KMS-11 (cell line): ENCODE results near the gene ATRNL1.
A peak's percentile ranks its signal among the peaks of the same experiment; 100 is the strongest.

ENCODE experiments used
- H2AFZ ChIP-seq: fragments of 200-600 bp; sonication (generic); 2 replicates; pipeline ENCODE4 v1.6.1; 2016; ENCODE audit warnings: antibody characterized with exemption, mixed run types, low read depth
- H3K27ac ChIP-seq: fragments of 200-600 bp; sonication (generic); 2 replicates; pipeline ENCODE4 v1.6.1; 2016; ENCODE audit warnings: mild to moderate bottlenecking, mixed run types
- H3K27me3 ChIP-seq: fragments of 200-600 bp; sonication (generic); 2 replicates; pipeline ENCODE4 v1.6.1; 2017; ENCODE audit warnings: mild to moderate bottlenecking, low read depth, mixed run types, moderate library complexity; ENCODE audit not compliant: insufficient read depth
- H3K36me3 ChIP-seq: fragments of 200-600 bp; sonication (generic); 2 replicates; pipeline ENCODE4 v1.6.1; 2017; ENCODE audit warnings: mild to moderate bottlenecking, mixed run types; ENCODE audit not compliant: insufficient read depth
- H3K4me1 ChIP-seq: fragments of 200-600 bp; sonication (generic); 2 replicates; pipeline ENCODE4 v1.6.1; 2016; ENCODE audit warnings: mild to moderate bottlenecking, low read depth, mixed run types; ENCODE audit not compliant: poor library complexity, severe bottlenecking
- H3K4me2 ChIP-seq: fragments of 200-600 bp; sonication (generic); 2 replicates; pipeline ENCODE4 v1.7.0; 2016; ENCODE audit warnings: mild to moderate bottlenecking, mixed run types
- H3K4me3 ChIP-seq: fragments of 200-600 bp; sonication (generic); IDR thresholded peaks from 2 replicates; pipeline ENCODE4 v1.6.1; 2017; ENCODE audit warnings: low read depth, low read length, mixed read lengths; ENCODE audit not compliant: insufficient read depth
- H3K79me2 ChIP-seq: fragments of 200-600 bp; sonication (generic); 2 replicates; pipeline ENCODE4 v1.6.1; 2016; ENCODE audit warnings: low read depth, mixed run types; ENCODE audit not compliant: insufficient read depth
- H3K9ac ChIP-seq: fragments of 200-600 bp; sonication (generic); 2 replicates; pipeline ENCODE4 v1.6.1; 2016; ENCODE audit warnings: mild to moderate bottlenecking, mixed run types
- H4K20me1 ChIP-seq: fragments of 200-600 bp; sonication (generic); 2 replicates; pipeline ENCODE4 v1.6.1; 2016; ENCODE audit warnings: mild to moderate bottlenecking, mixed run types; ENCODE audit not compliant: insufficient read depth
- CTCF ChIP-seq: fragments of 200-600 bp; sonication (generic); conservative IDR thresholded peaks from 2 replicates; pipeline ENCODE4 v1.6.1; 2017; ENCODE audit warnings: low read depth, mild to moderate bottlenecking, antibody characterized with exemption, low read length, moderate library complexity, mixed read lengths

The ATRNL1 gene

GRCh38 chr10:115091161-115091560 is 2.0 kb upstream of the ATRNL1 start:
- H3K36me3 ChIP-seq = no peaks in the 10 kb centered on the region
- H3K27ac ChIP-seq = no peak overlapping the region
- H4K20me1 ChIP-seq = no peaks in the 10 kb centered on the region
- H3K79me2 ChIP-seq = no peaks in the 10 kb centered on the region
- H2AFZ ChIP-seq = no peak overlapping the region
- no peak overlapping the region for H3K4me3 ChIP-seq
- peaks cover 20% of the 10 kb centered on the region for H3K4me1 ChIP-seq
- no peak for TF ChIP-seq CTCF
- no peaks in the 10 kb centered on the region for H3K27me3 ChIP-seq
- no peak overlapping the region for H3K9ac ChIP-seq
- H3K4me2 ChIP-seq = no peak overlapping the region

- peak overlapping the region; percentile 55 for H3K4me2 ChIP-seq
- H3K27ac ChIP-seq = peak overlapping the region; percentile 66
- no peaks in the 10 kb centered on the region for H3K79me2 ChIP-seq
- H3K4me3 ChIP-seq = no peak overlapping the region
- H3K27me3 ChIP-seq = no peaks in the 10 kb centered on the region
- H3K4me1 ChIP-seq = peaks cover 20% of the 10 kb centered on the region
- TF ChIP-seq CTCF = no peak
- H3K36me3 ChIP-seq = no peaks in the 10 kb centered on the region
- no peaks in the 10 kb centered on the region for H4K20me1 ChIP-seq
- H3K9ac ChIP-seq = peak overlapping the region; percentile 67; the same call in 1 of the 2 replicates
- peak overlapping the region; percentile 77 for H2AFZ ChIP-seq
These were observed 959 bp upstream of the ATRNL1 start for GRCh38 chr10:115092258-115092554.

- no peaks in the 10 kb centered on the region for H3K27me3 ChIP-seq
- no peak overlapping the region for H3K4me3 ChIP-seq
- H3K27ac ChIP-seq = peak overlapping the region; percentile 66
- no peaks in the 10 kb centered on the region for H3K79me2 ChIP-seq
- H2AFZ ChIP-seq = peak overlapping the region; percentile 77
- no peak for TF ChIP-seq CTCF
- H4K20me1 ChIP-seq = no peaks in the 10 kb centered on the region
- peaks cover 20% of the 10 kb centered on the region for H3K4me1 ChIP-seq
- H3K9ac ChIP-seq = peak overlapping the region; percentile 67
- H3K4me2 ChIP-seq = peak overlapping the region; percentile 55
- no peaks in the 10 kb centered on the region for H3K36me3 ChIP-seq
These were observed 445 bp upstream of the ATRNL1 start for GRCh38 chr10:115092555-115093285.

- H3K79me2 ChIP-seq = no peaks in the 10 kb centered on the region
- no peak overlapping the region for H3K4me3 ChIP-seq
- no peaks in the 10 kb centered on the region for H3K27me3 ChIP-seq
- peaks cover 20% of the 10 kb centered on the region for H3K4me1 ChIP-seq
- peak overlapping the region; percentile 77 for H2AFZ ChIP-seq
- peak overlapping the region; percentile 53; the same call in 1 of the 2 replicates for H3K4me2 ChIP-seq
- H3K36me3 ChIP-seq = no peaks in the 10 kb centered on the region
- no peak overlapping the region for H3K27ac ChIP-seq
- TF ChIP-seq CTCF = no peak
- peak overlapping the region; percentile 67; the same call in 1 of the 2 replicates for H3K9ac ChIP-seq
- no peaks in the 10 kb centered on the region for H4K20me1 ChIP-seq
These were observed 727 bp downstream of the ATRNL1 start for GRCh38 chr10:115093776-115094408.
